K562 (cell line): Measurements from ENCODE around the gene PCYT1A. TPM values are rescaled to one million over a fixed set of nuclear protein-coding genes. Genes with fewer than 3 reads are reported as not detected.

ENCODE experiments used
- BMI1 ChIP-seq: fragments of 150-350 bp; IDR thresholded peaks from 2 replicates; pipeline ENCODE4 v1.6.1; 2014; ENCODE audit warnings: low read length
- BRF1 ChIP-seq: IDR thresholded peaks from 3 replicates; pipeline ENCODE4 v1.6.1; 2011; ENCODE audit warnings: borderline replicate concordance, mild to moderate bottlenecking; ENCODE audit not compliant: insufficient read length; ENCODE audit errors: extremely low read depth
- CEBPB ChIP-seq: fragments of 450-650 bp; IDR thresholded peaks from 2 replicates; pipeline ENCODE4 v1.6.1; 2016; ENCODE audit warnings: missing genetic modification characterization, missing compliant biosample characterization
- ERF ChIP-seq: fragments of 450-650 bp; formaldehyde crosslinking; IDR thresholded peaks from 2 replicates; pipeline ENCODE4 v1.4.0; 2020; ENCODE audit warnings: mild to moderate bottlenecking, mixed read lengths
- HOXB6 ChIP-seq: fragments of 250-450 bp; sonication (Bioruptor Pico); IDR thresholded peaks from 2 replicates; pipeline ENCODE4 v1.5.1; 2022; ENCODE audit warnings: mild to moderate bottlenecking, borderline replicate concordance
- KDM1A ChIP-seq, 2 experiments: fragments of 450-650 bp; IDR thresholded peaks; 2 replicates each; pipeline ENCODE4 v1.6.1; 2016; ENCODE audit warnings: mild to moderate bottlenecking in 2 of 2
- MXD1 ChIP-seq: fragments of 250-450 bp; sonication (Bioruptor Pico); IDR thresholded peaks from 2 replicates; pipeline ENCODE4 v1.8.0; 2021; ENCODE audit warnings: borderline replicate concordance, mild to moderate bottlenecking, moderate library complexity; ENCODE audit not compliant: poor library complexity, severe bottlenecking
- NCOA6 ChIP-seq: fragments of 450-650 bp; IDR thresholded peaks from 2 replicates; pipeline ENCODE4 v1.6.1; 2017; ENCODE audit warnings: mild to moderate bottlenecking
- POLR2A ChIP-seq: fragments of 450-650 bp; conservative IDR thresholded peaks from 2 replicates; pipeline ENCODE4 v1.6.1; 2016
- PYGO2 ChIP-seq: fragments of 450-650 bp; IDR thresholded peaks from 2 replicates; pipeline ENCODE4 v1.6.1; 2016; ENCODE audit warnings: mild to moderate bottlenecking, missing genetic modification characterization, moderate library complexity, missing compliant biosample characterization
- SIX5 ChIP-seq, 2 experiments: IDR thresholded peaks; 2 replicates each; pipeline ENCODE4 v1.6.1; 2011; ENCODE audit warnings: low read length in 2 of 2, borderline replicate concordance in 1 of 2, low read depth in 1 of 2, mild to moderate bottlenecking in 1 of 2, moderate library complexity in 1 of 2; ENCODE audit not compliant: insufficient read depth in 1 of 2
- TSC22D4 ChIP-seq: fragments of 450-650 bp; IDR thresholded peaks from 2 replicates; pipeline ENCODE4 v1.6.1; 2016; ENCODE audit warnings: missing genetic modification characterization, missing biosample characterization, control low read depth
- XRCC4 ChIP-seq: IDR thresholded peaks from one replicate; pipeline ENCODE4 v1.6.1; 2011; ENCODE audit not compliant: insufficient read depth, insufficient read length; ENCODE audit errors: extremely low read depth
- ZEB2 ChIP-seq: fragments of 450-650 bp; IDR thresholded peaks from 2 replicates; pipeline ENCODE4 v1.6.1; 2016
- ZNF239 ChIP-seq: fragments of 250-450 bp; sonication (Bioruptor Pico); IDR thresholded peaks from 2 replicates; pipeline ENCODE4 v1.4.0; 2020; ENCODE audit warnings: mild to moderate bottlenecking
- ZNF3 ChIP-seq: fragments of 250-450 bp; sonication (Bioruptor Pico); IDR thresholded peaks from 2 replicates; pipeline ENCODE4 v1.5.0; 2021; ENCODE audit warnings: mild to moderate bottlenecking, moderate library complexity
- ZNF431 ChIP-seq: sonication (generic); formaldehyde crosslinking; IDR thresholded peaks from 2 replicates; pipeline ENCODE4 v1.8.0; 2022; ENCODE audit warnings: mild to moderate bottlenecking, missing genetic modification reagents
- ZNF512 ChIP-seq: IDR thresholded peaks from 2 replicates; pipeline ENCODE4 v1.6.1; 2016; ENCODE audit warnings: missing genetic modification characterization, missing compliant biosample characterization
- polyA plus RNA-seq, 8 experiments: library from polyadenylated mRNA; depleted of rRNA in 4 of 8; stranded (reverse) in 5 of 8; unstranded in 3 of 8; fragments of >200 nt; fragmentation: Nextera tagmentation in 2 of 8; fragmentation: Illumina TruSeq in 1 of 8; extraction: Ambion mirVana in 2 of 8; extraction: Trizol in 1 of 8; gene quantifications; 2 replicates each; pipeline versions ENCODE4 v1.2.1 to v1.2.3, GENCODE V29; 2011 to 2014; ENCODE audit warnings: inconsistent platforms in 1 of 8, missing spikeins in 1 of 8
- total RNA-seq, 7 experiments: library from RNA; depleted of rRNA in 6 of 7; stranded (reverse); fragments of >200 nt in 6 of 7; fragmentation: Illumina TruSeq in 2 of 7; extraction: Trizol in 2 of 7; gene quantifications; 2 replicates each; pipeline versions ENCODE4 v1.2.1 to v1.2.3, GENCODE V29; 2011 to 2021; ENCODE audit warnings: low replicate concordance in 1 of 7
- TF ChIP-seq, protein P1 (sequence below): IDR thresholded peaks from 2 replicates; pipeline ENCODE4 v1.6.1; 2011; ENCODE audit not compliant: insufficient read length; ENCODE audit errors: extremely low read depth
- TF ChIP-seq, protein P2 (sequence below), 2 experiments: fragments of 450-650 bp; conservative IDR thresholded peaks; 2 replicates each; pipeline ENCODE4 v1.6.1; 2017; ENCODE audit warnings: mild to moderate bottlenecking in 2 of 2, moderate library complexity in 2 of 2

PCYT1A gene
- total and polyA plus RNA-seq, 9 of the 15 experiments (the other 6 are each of a cell fraction or from before 2014, with no cell fraction given): 13.4 to 62.8 (median 49.4) TPM

DNA sequence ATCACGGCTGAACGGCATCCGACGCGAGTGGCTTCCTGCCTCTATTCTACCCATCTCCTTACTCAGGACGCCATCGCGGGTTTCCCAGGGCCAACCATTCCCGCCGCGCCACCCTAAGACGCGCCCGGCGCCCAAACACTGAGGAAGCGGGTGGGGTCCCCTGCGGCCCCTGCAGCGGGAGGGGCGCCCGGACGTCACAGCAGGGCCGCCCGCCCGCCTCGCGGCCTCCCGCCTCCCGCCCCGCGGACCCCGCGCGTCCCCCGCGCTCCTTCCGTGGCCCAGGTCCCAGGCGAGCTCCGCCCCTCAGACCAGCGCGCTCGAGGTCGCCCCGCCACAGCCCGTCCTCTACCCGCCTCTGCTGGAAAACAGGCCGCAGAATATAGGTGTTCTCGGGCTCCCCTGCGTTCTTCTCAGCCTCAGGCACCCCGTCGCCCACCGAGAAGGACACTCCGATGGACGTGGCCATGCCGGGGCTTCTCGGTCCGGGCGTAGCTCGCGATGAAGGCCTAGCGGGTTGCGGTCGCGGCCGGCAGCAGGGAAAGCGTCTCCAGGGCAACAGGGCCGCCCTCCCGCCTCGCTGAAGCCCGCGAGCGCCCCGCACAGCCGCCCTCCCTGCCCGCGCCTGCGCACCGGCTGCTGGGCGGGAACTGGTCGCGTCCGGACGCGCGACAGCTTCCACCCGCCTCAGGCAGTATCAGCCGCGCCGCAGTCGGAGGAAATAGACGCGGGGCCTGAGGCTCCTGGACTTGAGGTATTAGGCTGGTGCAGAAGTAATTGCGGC lies 30.4 kb upstream of the PCYT1A start, which contains the start of gene DYNLT2B (continued):
- TF ChIP-seq ZNF512 (tag) (no peak), ZNF431 (CRISPR knock-in tag) (peak; percentile 27; the same call in 1 of the 2 replicates), ZNF239 (no peak), KDM1A (IDR thresholded peaks at IDR 0.05) (peak in 1 of 2 experiments; percentile 50; a peak in 1 of 4 replicates), CEBPB (tag) (no peak), ERF (CRISPR knock-in tag) (peak; percentile 14; the same call in 1 of the 2 replicates), BRF1 (no peak), NCOA6 (no peak), BMI1 (no peak), TSC22D4 (tag) (no peak), XRCC4 (no peak), PYGO2 (tag) (no peak), MXD1 (no peak), SIX5 (IDR thresholded peaks at IDR 0.05; ENCODE audit: borderline replicate concordance in 1 of 2, insufficient read depth in 1 of 2, low read depth in 1 of 2, low read length in 2 of 2) (no peak), ZNF3 (CRISPR knock-in tag) (no peak), ZEB2 (no peak), POLR2A (peak; percentile 91), HOXB6 (no peak)
- TF ChIP-seq, protein P1, sequence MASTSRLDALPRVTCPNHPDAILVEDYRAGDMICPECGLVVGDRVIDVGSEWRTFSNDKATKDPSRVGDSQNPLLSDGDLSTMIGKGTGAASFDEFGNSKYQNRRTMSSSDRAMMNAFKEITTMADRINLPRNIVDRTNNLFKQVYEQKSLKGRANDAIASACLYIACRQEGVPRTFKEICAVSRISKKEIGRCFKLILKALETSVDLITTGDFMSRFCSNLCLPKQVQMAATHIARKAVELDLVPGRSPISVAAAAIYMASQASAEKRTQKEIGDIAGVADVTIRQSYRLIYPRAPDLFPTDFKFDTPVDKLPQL: no peak
- TF ChIP-seq, protein P2, sequence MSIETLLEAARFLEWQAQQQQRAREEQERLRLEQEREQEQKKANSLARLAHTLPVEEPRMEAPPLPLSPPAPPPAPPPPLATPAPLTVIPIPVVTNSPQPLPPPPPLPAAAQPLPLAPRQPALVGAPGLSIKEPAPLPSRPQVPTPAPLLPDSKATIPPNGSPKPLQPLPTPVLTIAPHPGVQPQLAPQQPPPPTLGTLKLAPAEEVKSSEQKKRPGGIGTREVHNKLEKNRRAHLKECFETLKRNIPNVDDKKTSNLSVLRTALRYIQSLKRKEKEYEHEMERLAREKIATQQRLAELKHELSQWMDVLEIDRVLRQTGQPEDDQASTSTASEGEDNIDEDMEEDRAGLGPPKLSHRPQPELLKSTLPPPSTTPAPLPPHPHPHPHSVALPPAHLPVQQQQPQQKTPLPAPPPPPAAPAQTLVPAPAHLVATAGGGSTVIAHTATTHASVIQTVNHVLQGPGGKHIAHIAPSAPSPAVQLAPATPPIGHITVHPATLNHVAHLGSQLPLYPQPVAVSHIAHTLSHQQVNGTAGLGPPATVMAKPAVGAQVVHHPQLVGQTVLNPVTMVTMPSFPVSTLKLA (conservative IDR thresholded peaks at IDR 0.05): peak; percentile 62 to 91; a peak in 3 of 4 replicates
